Suppressor macrophage treated with lipopolysaccharide for 4 hours (primary cell): ENCODE measurements around the gene TMEM108.

ENCODE experiments used
- DNase-seq: peaks from one replicate; pipeline ENCODE4 v3.0.0-alpha.2; 2020

Gene TMEM108

GRCh38 chr3:133055339-133055738 is 17.1 kb downstream of the TMEM108 start:
- DNase-seq: no peak

GRCh38 chr3:133058243-133058642 is 20.1 kb downstream of the TMEM108 start:
- no peak for DNase-seq

GRCh38 chr3:133058831-133059230 is 20.6 kb downstream of the TMEM108 start:
- DNase-seq: no peak

GRCh38 chr3:133065193-133065961 is 27.2 kb downstream of the TMEM108 start:
- no peak for DNase-seq

GRCh38 chr3:133066026-133066425 is 27.8 kb downstream of the TMEM108 start:
- no peak for DNase-seq

DNA sequence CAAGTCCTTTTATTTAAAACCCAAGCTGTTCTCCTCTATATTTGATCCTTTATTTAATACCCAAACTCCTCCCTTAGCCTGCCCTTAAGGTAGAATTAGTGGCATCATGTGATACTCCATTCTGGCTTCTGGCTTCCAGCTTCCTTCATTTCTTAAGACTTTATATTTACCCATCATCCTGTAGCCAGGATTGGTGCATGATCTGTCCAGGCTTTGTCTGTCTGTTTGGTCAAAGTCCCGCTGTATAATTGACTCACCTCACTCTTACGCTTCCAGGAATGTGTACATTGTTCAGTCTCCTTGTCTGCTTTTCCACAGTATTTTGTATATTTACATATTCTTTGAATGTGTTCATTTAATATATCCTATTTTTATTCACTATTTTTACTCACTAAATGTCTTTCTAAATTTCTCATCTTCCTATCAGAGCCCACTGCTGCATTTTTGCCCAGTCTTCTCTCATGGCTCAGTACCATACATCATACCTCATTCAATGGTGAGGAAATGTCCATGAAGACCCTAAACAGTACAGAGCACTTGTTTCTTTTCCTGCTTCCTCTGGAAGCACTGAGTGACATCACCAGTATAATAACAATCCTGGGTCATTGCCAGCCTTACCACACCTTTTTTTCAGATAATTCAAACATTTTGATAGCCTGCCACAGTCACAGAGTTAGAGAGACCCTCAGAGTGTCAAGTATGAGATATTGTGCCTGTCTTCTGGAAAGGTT is 31.5 kb downstream of the TMEM108 start:
- no peak for DNase-seq

DNA sequence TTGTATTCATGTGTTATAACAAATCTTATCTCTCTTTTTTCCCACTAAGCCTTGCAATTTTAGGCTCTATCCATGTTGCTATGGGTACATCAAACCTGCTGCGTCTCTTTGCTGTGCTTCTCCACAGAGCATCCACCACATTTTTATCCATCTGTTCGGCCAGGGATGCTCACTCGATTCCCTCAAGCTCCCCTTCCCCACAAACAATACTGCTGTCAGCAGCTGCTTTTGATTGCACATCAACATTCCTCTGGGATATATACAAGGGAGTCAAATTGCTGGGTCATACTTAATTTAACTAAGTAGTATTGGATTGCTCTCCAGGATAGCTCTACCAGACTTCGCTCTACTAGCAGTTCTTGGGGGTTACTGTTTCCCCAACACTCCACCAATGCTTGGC is 36.8 kb downstream of the TMEM108 start:
- no peak for DNase-seq

DNA sequence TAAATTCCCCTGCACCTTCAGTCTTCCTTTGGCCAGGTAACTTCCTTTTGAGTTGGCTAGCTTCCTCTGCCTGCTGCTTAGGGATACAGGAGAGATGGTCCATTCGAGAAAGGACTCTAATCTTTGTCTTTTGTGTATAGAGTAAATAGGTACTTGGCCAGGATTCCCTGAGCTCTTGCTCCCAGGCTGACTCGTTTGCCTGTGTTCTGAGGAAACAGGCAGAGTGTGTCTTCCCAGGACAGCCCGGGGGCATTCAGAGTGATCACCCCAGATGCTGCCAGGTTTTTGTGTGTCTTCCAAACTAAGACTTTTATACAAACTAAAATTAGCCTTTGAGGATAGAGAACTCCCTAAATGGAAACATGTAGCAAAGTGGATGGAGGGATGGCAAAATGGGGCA is 39.5 kb downstream of the TMEM108 start:
- DNase-seq: no peak

- DNase-seq: no peak
Observed at GRCh38 chr3:133079621-133080020, 41.4 kb downstream of the TMEM108 start.

- DNase-seq: no peak
Observed at GRCh38 chr3:133081016-133081415, 42.8 kb downstream of the TMEM108 start.

DNA sequence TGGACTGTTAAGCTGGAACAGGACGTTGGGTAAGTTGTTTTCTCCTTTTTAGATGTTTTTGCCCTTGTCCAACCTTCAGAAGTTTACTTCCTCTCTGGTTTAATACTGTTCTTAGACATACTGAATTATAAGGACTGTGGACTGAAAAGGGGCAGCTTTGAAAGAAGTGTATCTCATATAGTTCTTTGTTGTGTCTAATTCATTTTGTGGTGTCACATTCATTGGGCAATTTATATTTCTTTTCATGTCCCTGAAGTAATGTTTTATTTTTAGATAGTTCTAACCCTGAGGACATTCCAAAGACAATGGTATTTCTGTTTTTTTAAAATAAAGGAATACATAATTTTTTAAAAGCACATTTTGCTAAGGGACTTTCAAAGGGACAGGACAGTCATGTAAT is 45.2 kb downstream of the TMEM108 start:
- DNase-seq: no peak

DNA sequence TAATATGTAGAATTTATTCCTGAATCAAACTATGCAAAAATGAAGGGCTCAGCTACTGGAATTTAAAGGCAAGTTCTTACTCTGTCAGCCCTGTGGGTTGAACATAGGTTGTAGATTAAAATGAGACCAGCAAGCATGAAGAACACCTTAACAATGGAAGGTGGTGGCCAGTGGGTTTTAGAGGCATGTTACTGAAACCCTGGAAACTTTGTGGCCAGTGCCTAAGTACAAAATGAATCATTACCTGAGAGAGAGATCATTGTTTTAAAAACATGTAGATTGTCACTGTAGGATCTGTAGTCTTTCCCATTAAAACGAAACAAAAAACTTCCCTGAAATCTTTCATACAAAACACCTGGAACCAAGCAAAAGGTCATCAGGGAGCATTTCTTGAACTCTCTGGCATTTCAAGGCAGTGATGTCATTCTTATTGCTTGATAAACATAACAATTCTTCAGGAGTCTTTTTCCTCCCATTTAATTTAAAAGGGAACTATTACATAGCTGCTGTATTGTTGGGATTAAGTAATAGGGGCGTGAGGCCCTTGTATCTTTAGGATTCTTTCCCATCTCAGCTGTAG is 51.8 kb downstream of the TMEM108 start:
- DNase-seq: no peak

- DNase-seq: no peak
Observed at GRCh38 chr3:133092681-133093080, 54.5 kb downstream of the TMEM108 start.

- DNase-seq: no peak
Observed at GRCh38 chr3:133093366-133093765, 55.2 kb downstream of the TMEM108 start.

GRCh38 chr3:133096900-133097613 is 58.9 kb downstream of the TMEM108 start:
- no peak for DNase-seq

- no peak for DNase-seq
Observed at GRCh38 chr3:133103706-133104105, 65.5 kb downstream of the TMEM108 start.

DNA sequence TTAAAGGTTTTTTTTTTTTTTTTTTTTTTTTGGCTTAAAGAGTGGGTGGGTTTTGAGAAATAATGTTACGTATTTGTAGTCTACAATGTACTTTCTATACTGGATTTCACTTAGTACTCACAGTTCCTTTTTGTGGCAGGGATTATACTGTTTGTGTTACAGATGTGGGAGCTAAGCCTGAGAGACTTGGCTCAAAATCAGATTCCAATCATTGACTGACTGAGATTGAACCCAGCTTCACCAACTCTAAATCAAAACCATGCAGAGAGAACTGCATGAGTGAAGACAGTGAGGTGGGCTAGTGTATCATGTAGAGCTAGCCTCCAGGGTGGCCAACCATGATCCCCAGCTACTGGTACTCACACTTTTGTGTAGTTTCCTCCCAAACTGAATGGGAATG is 68.0 kb downstream of the TMEM108 start:
- DNase-seq: no peak

- DNase-seq: peak; percentile 28
Observed at GRCh38 chr3:133112666-133113065, 74.5 kb downstream of the TMEM108 start.

DNA sequence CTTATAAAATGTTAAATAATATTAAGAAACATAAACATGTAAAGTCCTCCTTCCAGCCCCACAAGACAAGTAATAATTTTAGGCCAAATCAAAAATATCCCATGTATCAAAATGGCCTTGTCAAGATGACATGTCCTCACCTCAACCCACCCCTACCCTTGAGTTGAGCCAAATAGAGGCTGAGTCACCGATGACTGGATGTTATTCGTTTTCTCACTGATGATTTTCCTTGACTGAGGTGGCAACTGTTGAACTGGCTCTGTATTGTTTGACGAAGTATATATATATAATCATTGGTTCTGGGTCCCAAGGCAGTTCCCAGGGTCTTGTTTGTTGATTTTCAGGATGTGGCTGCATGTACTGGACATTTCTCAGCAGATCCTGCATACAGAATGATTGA is 75.3 kb downstream of the TMEM108 start:
- peak; percentile 10 for DNase-seq

- DNase-seq: peak; percentile 6
Observed at GRCh38 chr3:133113927-133114597, 75.9 kb downstream of the TMEM108 start.

- DNase-seq: no peak
Observed at GRCh38 chr3:133115176-133115575, 77.0 kb downstream of the TMEM108 start.

- no peak for DNase-seq
Observed at GRCh38 chr3:133117342-133117741, 79.2 kb downstream of the TMEM108 start.

DNA sequence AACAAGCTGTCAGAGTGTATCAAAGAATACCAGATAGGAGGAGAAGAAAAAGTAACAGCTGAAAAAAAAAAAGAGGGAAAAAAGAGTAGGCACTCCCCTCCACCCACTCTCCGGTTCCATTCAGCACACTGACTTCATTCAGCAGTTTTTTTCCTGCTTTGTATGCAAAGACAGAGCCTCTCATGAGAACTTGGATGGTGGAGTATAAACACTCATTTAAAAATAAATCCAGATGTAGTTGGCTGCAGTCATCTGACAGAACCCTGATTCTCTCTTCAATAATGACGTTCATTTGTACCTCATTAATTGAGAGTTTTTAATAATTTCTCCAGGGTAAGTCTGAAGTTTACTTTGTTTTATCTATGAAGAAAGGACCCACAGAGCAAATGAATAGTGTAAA is 81.0 kb downstream of the TMEM108 start:
- no peak for DNase-seq
